Nephron progenitor cell (in vitro differentiated cells): ENCODE data around the gene PGAP2.
A peak's percentile ranks its signal among the peaks of the same experiment; 100 is the strongest.
"Not testable (repeated sequence)": the region's sequence is repeated elsewhere in the genome, so short reads cannot be mapped to it uniquely, and the experiment has no call there.

Source experiments
- DNase-seq: peaks from one replicate; pipeline ENCODE4 v3.0.0; 2021
- H3K27ac Mint-ChIP-seq: 2 replicates; pipeline ENCODE4 v1.8.0; 2021; ENCODE audit warnings: mild to moderate bottlenecking, moderate library complexity, mixed read lengths
- H3K27me3 Mint-ChIP-seq: 2 replicates; pipeline ENCODE4 v1.8.0; 2021; ENCODE audit warnings: mild to moderate bottlenecking, low read depth, mixed read lengths; ENCODE audit not compliant: poor library complexity
- H3K36me3 Mint-ChIP-seq: 2 replicates; pipeline ENCODE4 v1.8.0; 2021; ENCODE audit warnings: low read depth, mixed read lengths
- H3K4me1 Mint-ChIP-seq: 2 replicates; pipeline ENCODE4 v1.8.0; 2021; ENCODE audit warnings: mixed read lengths
- H3K4me3 Mint-ChIP-seq: 2 replicates; pipeline ENCODE4 v1.8.0; 2021; ENCODE audit warnings: mild to moderate bottlenecking, moderate library complexity, mixed read lengths
- H3K9me3 Mint-ChIP-seq: 2 replicates; pipeline ENCODE4 v1.8.0; 2021; ENCODE audit warnings: mild to moderate bottlenecking, moderate library complexity, mixed read lengths
- CTCF ChIP-seq: fragments of 200-600 bp; sonication (generic); IDR thresholded peaks from 2 replicates; pipeline ENCODE4 v1.5.0; 2021; ENCODE audit warnings: antibody characterized with exemption

PGAP2 gene

GRCh38 chr11:3859373-3859881, 51.1 kb downstream of the PGAP2 start:
- DNase-seq: no peak
- peaks cover 59% of the 10 kb centered on the region for H3K4me1 Mint-ChIP-seq
- H3K9me3 Mint-ChIP-seq: no peaks in the 10 kb centered on the region
- peaks cover 1% of the 10 kb centered on the region for H3K27me3 Mint-ChIP-seq
- H3K4me3 Mint-ChIP-seq: no peak overlapping the region
- no peak overlapping the region for H3K27ac Mint-ChIP-seq
- H3K36me3 Mint-ChIP-seq: peaks cover 5% of the 10 kb centered on the region
- no peak for TF ChIP-seq CTCF

GRCh38 chr11:3860375-3860774, 52.0 kb downstream of the PGAP2 start:
- Mint-ChIP-seq H3K36me3 (peaks cover 5% of the 10 kb centered on the region), H3K4me3 (no peak overlapping the region), H3K9me3 (no peaks in the 10 kb centered on the region), H3K27ac (no peak overlapping the region), H3K4me1 (peaks cover 56% of the 10 kb centered on the region), H3K27me3 (no peaks in the 10 kb centered on the region)
- DNase-seq: no peak
- TF ChIP-seq CTCF: no peak

- H3K4me1 Mint-ChIP-seq: peaks cover 61% of the 10 kb centered on the region
- not testable (repeated sequence) for H3K27me3 Mint-ChIP-seq, DNase-seq, H3K36me3 Mint-ChIP-seq, H3K9me3 Mint-ChIP-seq
- H3K4me3 Mint-ChIP-seq: peak overlapping the region; percentile 9
- peak overlapping the region; percentile 44 for H3K27ac Mint-ChIP-seq
Measured at GRCh38 chr11:3860898-3861393, 52.6 kb downstream of the PGAP2 start.

GRCh38 chr11:3861683-3862082, 53.3 kb downstream of the PGAP2 start:
- Mint-ChIP-seq H3K9me3 (no peaks in the 10 kb centered on the region), H3K4me3 (no peak overlapping the region), H3K36me3 (peaks cover 5% of the 10 kb centered on the region), H3K27me3 (no peaks in the 10 kb centered on the region), H3K27ac (no peak overlapping the region), H3K4me1 (peaks cover 59% of the 10 kb centered on the region)
- no peak for TF ChIP-seq CTCF
- no peak for DNase-seq

GRCh38 chr11:3865388-3866193, 57.2 kb downstream of the PGAP2 start:
- TF ChIP-seq CTCF: no peak
- Mint-ChIP-seq H3K4me1 (peaks cover 48% of the 10 kb centered on the region), H3K9me3 (no peaks in the 10 kb centered on the region), H3K4me3 (no peak overlapping the region), H3K27me3 (no peaks in the 10 kb centered on the region), H3K27ac (peak overlapping the region; percentile 78), H3K36me3 (peaks cover 5% of the 10 kb centered on the region)
- DNase-seq: no peak

GRCh38 chr11:3866206-3866605, 57.8 kb downstream of the PGAP2 start:
- Mint-ChIP-seq H3K4me1 (peaks cover 42% of the 10 kb centered on the region), H3K9me3 (no peaks in the 10 kb centered on the region), H3K4me3 (no peak overlapping the region), H3K36me3 (no peaks in the 10 kb centered on the region), H3K27ac (peak overlapping the region; percentile 78), H3K27me3 (no peaks in the 10 kb centered on the region)
- no peak for DNase-seq
- TF ChIP-seq CTCF: no peak
